K562 (cell line): ENCODE results near the gene SLC12A4. TPM values are rescaled to one million over a fixed set of nuclear protein-coding genes. Genes with fewer than 3 reads are reported as not detected.
A peak's percentile ranks its signal among the peaks of the same experiment; 100 is the strongest.

Experiments used
- CBX2 ChIP-seq: fragments of 200-600 bp; sonication (generic); IDR thresholded peaks from one replicate; pipeline ENCODE4 v1.6.1; 2012; ENCODE audit warnings: mild to moderate bottlenecking, low read length, inconsistent platforms; ENCODE audit not compliant: insufficient read depth, poor library complexity, severe bottlenecking
- MED1 ChIP-seq: sonication (generic); formaldehyde crosslinking; IDR thresholded peaks from 2 replicates; pipeline ENCODE4 v1.8.1; 2023; ENCODE audit warnings: missing genetic modification reagents, borderline replicate concordance
- ZBTB11 ChIP-seq, 3 experiments: fragments of 200-800 bp in 1 of 3; fragments of 250-450 bp in 1 of 3; fragments of 450-650 bp in 1 of 3; sonication (Bioruptor Pico) in 1 of 3; sonication (Bioruptor generic) in 1 of 3; formaldehyde crosslinking in 1 of 3; IDR thresholded peaks; 2 replicates each; pipeline versions ENCODE4 v1.6.1 to v1.8.0; 2016 to 2022; ENCODE audit warnings: mild to moderate bottlenecking in 2 of 3, missing genetic modification characterization in 2 of 3, missing compliant biosample characterization in 1 of 3, moderate library complexity in 1 of 3
- ZBTB40 ChIP-seq, 2 experiments: fragments of 450-650 bp in 1 of 2; sonication (generic) in 1 of 2; formaldehyde crosslinking in 1 of 2; IDR thresholded peaks; 2 replicates each; pipeline versions ENCODE4 v1.7.1 to v1.9.0; 2016 to 2022; ENCODE audit warnings: inconsistent platforms in 1 of 2, mild to moderate bottlenecking in 1 of 2, missing genetic modification reagents in 1 of 2
- ZBTB7A ChIP-seq: IDR thresholded peaks from 2 replicates; pipeline ENCODE4 v1.6.1; 2011; ENCODE audit warnings: low read depth, mild to moderate bottlenecking, low read length, moderate library complexity, borderline replicate concordance; ENCODE audit not compliant: control insufficient read depth
- polyA plus RNA-seq, 8 experiments: library from polyadenylated mRNA; depleted of rRNA in 4 of 8; stranded (reverse) in 5 of 8; unstranded in 3 of 8; fragments of >200 nt; fragmentation: Nextera tagmentation in 2 of 8; fragmentation: Illumina TruSeq in 1 of 8; extraction: Ambion mirVana in 2 of 8; extraction: Trizol in 1 of 8; gene quantifications; 2 replicates each; pipeline versions ENCODE4 v1.2.1 to v1.2.3, GENCODE V29; 2011 to 2014; ENCODE audit warnings: inconsistent platforms in 1 of 8, missing spikeins in 1 of 8
- total RNA-seq, 7 experiments: library from RNA; depleted of rRNA in 6 of 7; stranded (reverse); fragments of >200 nt in 6 of 7; fragmentation: Illumina TruSeq in 2 of 7; extraction: Trizol in 2 of 7; gene quantifications; 2 replicates each; pipeline versions ENCODE4 v1.2.1 to v1.2.3, GENCODE V29; 2011 to 2021; ENCODE audit warnings: low replicate concordance in 1 of 7

The SLC12A4 gene
- total and polyA plus RNA-seq, 9 of the 15 experiments (the other 6 are each of a cell fraction or from before 2014, with no cell fraction given), result 0.75 to 43.5 (median 15.0) TPM

GRCh38 chr16:67967958-67968399, 458 bp downstream of the SLC12A4 start (continued):
- 0 out of 6 replicates have a peak, but pooled peaks of 1 of the 3 experiments have one; percentile 41 for TF ChIP-seq ZBTB11 (CRISPR knock-in tag; IDR thresholded peaks at IDR 0.05)
- TF ChIP-seq MED1 (CRISPR knock-in tag), result 0 out of 2 replicates have a peak, but pooled peaks have one; percentile 27
- 0 out of 2 replicates have a peak, but pooled peaks have one; percentile 37 for TF ChIP-seq ZBTB40 (IDR thresholded peaks at IDR 0.05)
- TF ChIP-seq ZBTB40 (CRISPR knock-in tag; IDR thresholded peaks at IDR 0.05), result no peak
- TF ChIP-seq ZBTB7A, result 0 out of 2 replicates have a peak, but pooled peaks have one; percentile 44
- no peak for TF ChIP-seq CBX2
